HepG2 (cell line): ENCODE data around the gene GNB1.

ENCODE experiments used
- GATAD2A ChIP-seq: IDR thresholded peaks from 2 replicates; pipeline ENCODE4 v1.6.1; 2016
- HBP1 ChIP-seq: IDR thresholded peaks from 2 replicates; pipeline ENCODE4 v1.6.1; 2016; ENCODE audit warnings: low read depth, control low read depth
- HNRNPH1 ChIP-seq: fragments of 200-400 bp; formaldehyde crosslinking; optimal IDR thresholded peaks from 2 replicates; pipeline ENCODE3; 2017; ENCODE audit warnings: mild to moderate bottlenecking, low read depth, low read length
- JUN ChIP-seq: sonication (generic); formaldehyde crosslinking; IDR thresholded peaks from 2 replicates; pipeline ENCODE4 v1.4.0; 2020; ENCODE audit warnings: mild to moderate bottlenecking, missing genetic modification reagents
- MLX ChIP-seq: IDR thresholded peaks from 2 replicates; pipeline ENCODE4 v1.6.1; 2016
- SIN3A ChIP-seq: IDR thresholded peaks from 2 replicates; pipeline ENCODE4 v1.6.1; 2011; ENCODE audit warnings: low read depth, mild to moderate bottlenecking, control low read depth, low read length, borderline replicate concordance

- TF ChIP-seq SIN3A: no peak
- no peak for TF ChIP-seq HBP1 (CRISPR knock-in tag)
- TF ChIP-seq HNRNPH1: no peak
- TF ChIP-seq JUN: no peak
- no peak for TF ChIP-seq GATAD2A (CRISPR knock-in tag)
- no peak for TF ChIP-seq MLX (CRISPR knock-in tag)
These were observed 105.2 kb downstream of the GNB1 start for GRCh38 chr1:1785666-1786065.
